ENCODE results near the gene DHRS9.
"Not testable (repeated sequence)": the region's sequence is repeated elsewhere in the genome, so short reads cannot be mapped to it uniquely, and the experiment has no call there.

DNA sequence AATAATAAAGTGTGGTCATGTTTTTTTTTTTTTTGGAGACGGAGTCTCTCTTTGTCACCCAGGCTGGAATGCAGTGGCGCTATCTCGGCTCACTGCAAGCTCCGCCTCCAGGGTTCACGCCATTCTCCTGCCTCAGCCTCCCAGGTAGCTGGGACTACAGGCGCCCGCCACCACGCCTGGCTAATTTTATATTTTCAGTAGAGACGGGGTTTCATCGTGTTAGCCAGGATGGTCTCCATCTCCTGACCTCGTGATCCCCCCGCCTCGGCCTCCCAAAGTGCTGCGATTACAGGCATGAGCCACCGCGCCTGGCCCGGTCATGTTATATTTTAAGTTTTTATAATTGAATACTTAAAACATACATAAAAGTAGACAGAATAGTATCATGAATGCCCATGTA, 5.2 kb upstream of the DHRS9 start:
- TF ChIP-seq SMC3 (IDR thresholded peaks at IDR 0.05); CEBPB (IDR thresholded peaks at IDR 0.05); RFX5 (IDR thresholded peaks at IDR 0.05); RAD21 (conservative IDR thresholded peaks at IDR 0.05 in 1 of 2, IDR thresholded peaks at IDR 0.05 in 1 of 2); ZFP36 (IDR thresholded peaks at IDR 0.05; ENCODE audit: borderline replicate concordance, partially characterized antibody); NFE2L2 (conservative IDR thresholded peaks at IDR 0.05; ENCODE audit: low read length); CBX2 (IDR thresholded peaks at IDR 0.05; ENCODE audit: borderline replicate concordance, low read depth); POLR2A (IDR thresholded peaks at IDR 0.05; ENCODE audit: low read length); RCOR1 (IDR thresholded peaks at IDR 0.05; ENCODE audit: low read depth, low read length); EP300 (IDR thresholded peaks at IDR 0.05); KDM1A (IDR thresholded peaks at IDR 0.05; ENCODE audit: low read depth): not testable (repeated sequence)
- TF ChIP-seq, protein P1, sequence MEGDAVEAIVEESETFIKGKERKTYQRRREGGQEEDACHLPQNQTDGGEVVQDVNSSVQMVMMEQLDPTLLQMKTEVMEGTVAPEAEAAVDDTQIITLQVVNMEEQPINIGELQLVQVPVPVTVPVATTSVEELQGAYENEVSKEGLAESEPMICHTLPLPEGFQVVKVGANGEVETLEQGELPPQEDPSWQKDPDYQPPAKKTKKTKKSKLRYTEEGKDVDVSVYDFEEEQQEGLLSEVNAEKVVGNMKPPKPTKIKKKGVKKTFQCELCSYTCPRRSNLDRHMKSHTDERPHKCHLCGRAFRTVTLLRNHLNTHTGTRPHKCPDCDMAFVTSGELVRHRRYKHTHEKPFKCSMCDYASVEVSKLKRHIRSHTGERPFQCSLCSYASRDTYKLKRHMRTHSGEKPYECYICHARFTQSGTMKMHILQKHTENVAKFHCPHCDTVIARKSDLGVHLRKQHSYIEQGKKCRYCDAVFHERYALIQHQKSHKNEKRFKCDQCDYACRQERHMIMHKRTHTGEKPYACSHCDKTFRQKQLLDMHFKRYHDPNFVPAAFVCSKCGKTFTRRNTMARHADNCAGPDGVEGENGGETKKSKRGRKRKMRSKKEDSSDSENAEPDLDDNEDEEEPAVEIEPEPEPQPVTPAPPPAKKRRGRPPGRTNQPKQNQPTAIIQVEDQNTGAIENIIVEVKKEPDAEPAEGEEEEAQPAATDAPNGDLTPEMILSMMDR (IDR thresholded peaks at IDR 0.05), result not testable (repeated sequence)
- TF ChIP-seq, protein P2, sequence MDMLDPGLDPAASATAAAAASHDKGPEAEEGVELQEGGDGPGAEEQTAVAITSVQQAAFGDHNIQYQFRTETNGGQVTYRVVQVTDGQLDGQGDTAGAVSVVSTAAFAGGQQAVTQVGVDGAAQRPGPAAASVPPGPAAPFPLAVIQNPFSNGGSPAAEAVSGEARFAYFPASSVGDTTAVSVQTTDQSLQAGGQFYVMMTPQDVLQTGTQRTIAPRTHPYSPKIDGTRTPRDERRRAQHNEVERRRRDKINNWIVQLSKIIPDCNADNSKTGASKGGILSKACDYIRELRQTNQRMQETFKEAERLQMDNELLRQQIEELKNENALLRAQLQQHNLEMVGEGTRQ (IDR thresholded peaks at IDR 0.05), result not testable (repeated sequence)
- TF ChIP-seq, protein P3, sequence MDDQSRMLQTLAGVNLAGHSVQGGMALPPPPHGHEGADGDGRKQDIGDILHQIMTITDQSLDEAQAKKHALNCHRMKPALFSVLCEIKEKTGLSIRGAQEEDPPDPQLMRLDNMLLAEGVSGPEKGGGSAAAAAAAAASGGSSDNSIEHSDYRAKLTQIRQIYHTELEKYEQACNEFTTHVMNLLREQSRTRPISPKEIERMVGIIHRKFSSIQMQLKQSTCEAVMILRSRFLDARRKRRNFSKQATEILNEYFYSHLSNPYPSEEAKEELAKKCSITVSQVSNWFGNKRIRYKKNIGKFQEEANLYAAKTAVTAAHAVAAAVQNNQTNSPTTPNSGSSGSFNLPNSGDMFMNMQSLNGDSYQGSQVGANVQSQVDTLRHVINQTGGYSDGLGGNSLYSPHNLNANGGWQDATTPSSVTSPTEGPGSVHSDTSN (IDR thresholded peaks at IDR 0.05), result not testable (repeated sequence)
